Hepatocyte (in vitro differentiated cells): ENCODE data around the gene MIOX.

Experiments used
- EZH2 ChIP-seq: fragments of 200-600 bp; sonication (generic); IDR thresholded peaks from 2 replicates; pipeline ENCODE4 v1.6.1; 2016; ENCODE audit warnings: antibody characterized with exemption, mild to moderate bottlenecking, borderline replicate concordance
- EZH2phosphoT487 ChIP-seq: fragments of 200-600 bp; sonication (generic); IDR thresholded peaks from one replicate; pipeline ENCODE4 v1.6.1; 2018; ENCODE audit warnings: antibody characterized with exemption, mild to moderate bottlenecking, low read depth, moderate library complexity; ENCODE audit not compliant: unreplicated experiment, severe bottlenecking
- TF ChIP-seq, protein P1 (sequence below): fragments of 200-600 bp; sonication (generic); IDR thresholded peaks from 2 replicates; pipeline ENCODE4 v1.5.1; 2016; ENCODE audit warnings: antibody characterized with exemption, mild to moderate bottlenecking; ENCODE audit not compliant: poor library complexity

DNA sequence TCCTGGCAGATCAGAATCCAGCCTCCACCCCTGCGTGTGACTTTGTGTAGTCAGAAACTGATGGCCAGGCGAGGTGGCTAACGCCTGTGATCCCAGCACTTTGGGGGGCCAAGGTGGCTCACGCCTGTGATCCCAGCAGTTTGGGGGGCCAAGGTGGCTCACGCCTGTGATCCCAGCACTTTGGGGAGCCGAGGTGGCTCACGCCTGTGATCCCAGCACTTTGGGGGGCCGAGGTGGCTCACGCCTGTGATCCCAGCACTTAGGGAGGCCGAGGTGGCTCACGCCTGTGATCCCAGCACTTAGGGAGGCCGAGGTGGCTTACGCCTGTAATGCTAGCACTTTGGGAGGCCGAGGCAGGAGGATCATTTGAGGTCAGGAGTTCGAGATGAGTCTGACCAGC is 26.5 kb downstream of the MIOX start:
- TF ChIP-seq, protein P1, sequence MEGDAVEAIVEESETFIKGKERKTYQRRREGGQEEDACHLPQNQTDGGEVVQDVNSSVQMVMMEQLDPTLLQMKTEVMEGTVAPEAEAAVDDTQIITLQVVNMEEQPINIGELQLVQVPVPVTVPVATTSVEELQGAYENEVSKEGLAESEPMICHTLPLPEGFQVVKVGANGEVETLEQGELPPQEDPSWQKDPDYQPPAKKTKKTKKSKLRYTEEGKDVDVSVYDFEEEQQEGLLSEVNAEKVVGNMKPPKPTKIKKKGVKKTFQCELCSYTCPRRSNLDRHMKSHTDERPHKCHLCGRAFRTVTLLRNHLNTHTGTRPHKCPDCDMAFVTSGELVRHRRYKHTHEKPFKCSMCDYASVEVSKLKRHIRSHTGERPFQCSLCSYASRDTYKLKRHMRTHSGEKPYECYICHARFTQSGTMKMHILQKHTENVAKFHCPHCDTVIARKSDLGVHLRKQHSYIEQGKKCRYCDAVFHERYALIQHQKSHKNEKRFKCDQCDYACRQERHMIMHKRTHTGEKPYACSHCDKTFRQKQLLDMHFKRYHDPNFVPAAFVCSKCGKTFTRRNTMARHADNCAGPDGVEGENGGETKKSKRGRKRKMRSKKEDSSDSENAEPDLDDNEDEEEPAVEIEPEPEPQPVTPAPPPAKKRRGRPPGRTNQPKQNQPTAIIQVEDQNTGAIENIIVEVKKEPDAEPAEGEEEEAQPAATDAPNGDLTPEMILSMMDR, result no peak
- no peak for TF ChIP-seq EZH2
- TF ChIP-seq EZH2phosphoT487, result no peak
